Peyer's patch (tissue), 4 donors: ENCODE results near the gene ERC2. TPM values are rescaled to one million over a fixed set of nuclear protein-coding genes. Genes with fewer than 3 reads are reported as not detected.
A peak's percentile ranks its signal among the peaks of the same experiment; 100 is the strongest.

ENCODE experiments used
- DNase-seq, 3 donors: peaks; one replicate each; pipeline ENCODE4 v3.0.0-alpha.2; 2017 to 2019
- H3K27ac ChIP-seq, 4 donors: fragments of 200-600 bp; sonication (generic); one replicate each; pipeline ENCODE4 v1.5.1; 2016 to 2019
- H3K27me3 ChIP-seq, 2 donors: fragments of 200-600 bp; sonication (generic); one replicate each; pipeline ENCODE4 v1.5.1; 2019
- H3K36me3 ChIP-seq, 3 donors: fragments of 200-600 bp; sonication (generic); one replicate each; pipeline ENCODE4 v1.5.1; 2016 to 2019
- H3K4me1 ChIP-seq, 4 donors: fragments of 200-600 bp; sonication (generic); one replicate each; pipeline ENCODE4 v1.5.1; 2016 to 2019
- H3K4me3 ChIP-seq, 4 donors: fragments of 200-600 bp; sonication (generic); 1 replicate in 3 of 4; 2 replicates in 1 of 4; pipeline ENCODE4 v1.5.1; 2016 to 2019; ENCODE audit warnings: mild to moderate bottlenecking in 1 of 4
- H3K9me3 ChIP-seq, 4 donors: fragments of 200-600 bp; sonication (generic); one replicate each; pipeline ENCODE4 v1.5.1; 2016 to 2019; ENCODE audit warnings: mild to moderate bottlenecking in 1 of 4
- POLR2A ChIP-seq, 2 donors: fragments of 450-650 bp; IDR thresholded peaks; one replicate each; pipeline ENCODE4 v1.5.1; 2017; ENCODE audit warnings: antibody characterized with exemption in 2 of 2, mild to moderate bottlenecking in 2 of 2, moderate library complexity in 2 of 2
- total RNA-seq, 4 donors: library from RNA; depleted of rRNA; stranded (reverse); fragments of >200 nt; gene quantifications; one replicate each; pipeline ENCODE4 v1.1.0, GENCODE V29; 2016
- TF ChIP-seq, protein P1 (sequence below), 6 experiments: fragments of 450-650 bp in 4 of 6; fragments of 200-600 bp in 2 of 6; sonication (generic) in 1 of 6; IDR thresholded peaks; one replicate each; pipeline ENCODE4 v1.5.1; 2017 to 2019; ENCODE audit warnings: antibody characterized with exemption in 6 of 6, mild to moderate bottlenecking in 3 of 6, moderate library complexity in 1 of 6

ERC2 gene
- total RNA-seq, 4 donors from 2014 or later = 0.18 to 0.83 TPM; not detected in 2

DNA sequence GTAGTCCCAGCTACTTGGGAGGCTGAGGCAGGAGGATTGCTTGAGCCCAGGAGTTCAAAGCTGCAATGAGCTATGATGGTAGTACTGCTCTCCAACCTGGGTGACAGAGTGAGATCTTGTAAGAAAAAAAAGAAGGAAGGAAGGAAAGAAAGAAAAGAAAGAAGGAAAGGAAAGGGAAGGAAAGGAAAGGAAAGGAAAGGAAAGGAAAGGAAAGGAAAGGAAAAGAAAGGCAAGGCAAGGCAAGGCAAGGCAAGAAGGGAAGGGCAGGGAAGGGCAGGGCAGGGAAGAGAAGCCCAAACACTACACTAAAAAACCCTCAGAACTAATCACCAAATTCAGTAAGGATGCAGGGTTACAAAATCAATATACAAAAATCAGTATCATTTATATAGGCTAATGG, 341.6 kb downstream of the ERC2 start:
- no peak overlapping the region for H3K4me3 ChIP-seq
- H3K4me1 ChIP-seq = no peaks in the 10 kb centered on the region
- no peak for TF ChIP-seq POLR2A (IDR thresholded peaks at IDR 0.05)
- TF ChIP-seq, protein P1, sequence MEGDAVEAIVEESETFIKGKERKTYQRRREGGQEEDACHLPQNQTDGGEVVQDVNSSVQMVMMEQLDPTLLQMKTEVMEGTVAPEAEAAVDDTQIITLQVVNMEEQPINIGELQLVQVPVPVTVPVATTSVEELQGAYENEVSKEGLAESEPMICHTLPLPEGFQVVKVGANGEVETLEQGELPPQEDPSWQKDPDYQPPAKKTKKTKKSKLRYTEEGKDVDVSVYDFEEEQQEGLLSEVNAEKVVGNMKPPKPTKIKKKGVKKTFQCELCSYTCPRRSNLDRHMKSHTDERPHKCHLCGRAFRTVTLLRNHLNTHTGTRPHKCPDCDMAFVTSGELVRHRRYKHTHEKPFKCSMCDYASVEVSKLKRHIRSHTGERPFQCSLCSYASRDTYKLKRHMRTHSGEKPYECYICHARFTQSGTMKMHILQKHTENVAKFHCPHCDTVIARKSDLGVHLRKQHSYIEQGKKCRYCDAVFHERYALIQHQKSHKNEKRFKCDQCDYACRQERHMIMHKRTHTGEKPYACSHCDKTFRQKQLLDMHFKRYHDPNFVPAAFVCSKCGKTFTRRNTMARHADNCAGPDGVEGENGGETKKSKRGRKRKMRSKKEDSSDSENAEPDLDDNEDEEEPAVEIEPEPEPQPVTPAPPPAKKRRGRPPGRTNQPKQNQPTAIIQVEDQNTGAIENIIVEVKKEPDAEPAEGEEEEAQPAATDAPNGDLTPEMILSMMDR (IDR thresholded peaks at IDR 0.05) = no peak
- no peak overlapping the region for H3K27ac ChIP-seq
- no peaks in the 10 kb centered on the region for H3K9me3 ChIP-seq
- DNase-seq = no peak
- no peaks in the 10 kb centered on the region for H3K36me3 ChIP-seq
- no peaks in the 10 kb centered on the region for H3K27me3 ChIP-seq

DNA sequence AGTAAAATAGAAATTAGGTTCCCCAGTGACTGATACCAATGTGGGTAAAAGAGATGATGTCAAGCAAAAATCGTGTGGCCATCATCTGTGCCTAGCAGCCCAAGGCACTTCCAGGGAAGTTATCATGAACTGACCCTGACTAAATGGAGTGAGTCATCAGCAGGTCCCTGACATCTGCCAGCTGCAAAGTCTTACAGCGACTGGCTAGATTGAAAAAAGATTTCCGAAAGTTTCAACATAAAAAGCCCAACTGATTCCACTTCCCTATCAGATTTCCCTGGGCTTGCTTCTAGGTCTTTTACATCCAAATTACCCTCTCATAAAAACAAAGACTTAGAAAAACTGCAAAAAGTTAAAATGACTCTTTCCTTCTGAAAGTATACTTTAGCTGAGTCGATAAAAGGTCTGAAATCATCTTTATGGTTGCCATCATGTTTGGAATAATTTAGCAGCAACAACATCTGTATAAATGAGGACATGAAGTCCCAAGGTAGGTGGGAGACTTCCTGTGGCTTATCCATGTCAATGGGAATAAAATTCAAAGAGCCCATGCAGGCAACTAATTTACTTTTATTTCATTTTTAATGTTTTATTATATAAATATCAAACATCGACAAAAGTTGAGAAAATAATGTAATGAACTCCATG, 342.8 kb downstream of the ERC2 start:
- peak in 1 of 3 donors; percentile 44 for DNase-seq
- Histone ChIP-seq H3K4me3 (no peak overlapping the region), H3K36me3 (no peaks in the 10 kb centered on the region), H3K4me1 (no peaks in the 10 kb centered on the region), H3K27ac (no peak overlapping the region), H3K27me3 (no peaks in the 10 kb centered on the region), H3K9me3 (no peaks in the 10 kb centered on the region)
- TF ChIP-seq, protein P1 (IDR thresholded peaks at IDR 0.05) = no peak
- TF ChIP-seq POLR2A (IDR thresholded peaks at IDR 0.05) = no peak

DNA sequence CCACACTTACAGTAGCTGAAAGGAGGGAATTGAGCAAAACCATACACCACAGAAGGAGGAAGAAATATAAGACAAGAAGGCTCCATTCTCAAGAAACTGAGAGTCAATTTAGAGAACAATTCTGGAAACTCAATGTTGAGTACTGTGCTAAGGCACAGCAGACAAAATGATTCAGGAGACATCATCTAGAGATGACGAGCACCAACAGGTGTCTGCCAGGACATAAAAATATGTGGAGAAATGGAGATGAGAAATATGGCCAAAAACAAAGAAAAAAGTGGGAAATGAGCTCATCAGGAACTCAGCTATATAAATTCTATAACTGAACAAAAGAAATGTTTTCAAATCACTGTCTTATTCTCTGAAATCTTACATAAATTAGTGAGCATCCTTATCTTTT, 343.7 kb downstream of the ERC2 start:
- Histone ChIP-seq H3K27ac (no peak overlapping the region), H3K27me3 (no peaks in the 10 kb centered on the region), H3K4me3 (no peak overlapping the region), H3K36me3 (no peaks in the 10 kb centered on the region), H3K4me1 (no peaks in the 10 kb centered on the region), H3K9me3 (no peaks in the 10 kb centered on the region)
- TF ChIP-seq POLR2A (IDR thresholded peaks at IDR 0.05) = no peak
- no peak for DNase-seq

DNA sequence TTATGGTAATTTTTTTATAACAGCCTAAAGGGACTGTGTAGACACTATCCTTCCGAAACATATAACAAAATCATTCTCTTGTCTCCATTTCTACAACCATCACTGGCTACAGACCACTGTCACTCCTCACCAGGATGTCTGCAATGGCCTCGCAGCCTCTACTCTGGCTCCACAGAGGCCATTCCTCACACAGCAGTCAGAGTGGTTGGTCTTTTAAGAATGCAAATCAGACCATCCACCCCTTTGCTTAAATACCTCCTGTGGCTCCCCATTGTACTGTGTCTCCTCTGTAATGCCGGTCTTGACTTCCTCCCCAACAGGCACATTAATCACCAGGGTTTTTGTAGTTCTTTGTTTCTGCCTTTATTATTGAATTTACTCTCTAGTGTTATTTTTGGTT, 344.8 kb downstream of the ERC2 start:
- H3K36me3 ChIP-seq = no peaks in the 10 kb centered on the region
- H3K4me3 ChIP-seq = no peak overlapping the region
- H3K27ac ChIP-seq = no peak overlapping the region
- H3K27me3 ChIP-seq = no peaks in the 10 kb centered on the region
- no peaks in the 10 kb centered on the region for H3K4me1 ChIP-seq
- H3K9me3 ChIP-seq = no peaks in the 10 kb centered on the region
- DNase-seq = no peak
- TF ChIP-seq POLR2A (IDR thresholded peaks at IDR 0.05) = no peak
- TF ChIP-seq, protein P1 (IDR thresholded peaks at IDR 0.05) = no peak

DNA sequence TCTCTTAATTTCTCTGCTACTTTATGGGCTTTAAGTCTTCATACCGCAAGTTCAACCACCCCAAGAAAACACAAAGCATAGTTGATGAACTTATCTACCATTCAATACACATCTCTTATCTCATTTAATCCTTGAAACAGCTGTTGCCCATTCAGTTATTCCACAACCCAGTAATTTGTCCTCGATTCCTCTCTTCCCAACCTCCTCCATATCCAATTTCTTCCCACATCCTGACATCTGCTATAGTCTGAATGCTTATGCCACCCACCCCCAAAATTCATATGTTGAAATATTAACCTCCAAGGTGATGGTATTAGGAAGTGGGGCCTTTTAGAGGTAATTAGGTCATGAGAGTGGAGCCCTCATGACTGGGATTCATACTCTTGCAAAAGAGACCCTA, 345.4 kb downstream of the ERC2 start:
- Histone ChIP-seq H3K4me3 (no peak overlapping the region), H3K27me3 (no peaks in the 10 kb centered on the region), H3K36me3 (no peaks in the 10 kb centered on the region), H3K27ac (no peak overlapping the region), H3K4me1 (no peaks in the 10 kb centered on the region), H3K9me3 (no peaks in the 10 kb centered on the region)
- no peak for TF ChIP-seq POLR2A (IDR thresholded peaks at IDR 0.05)
- TF ChIP-seq, protein P1 (IDR thresholded peaks at IDR 0.05) = no peak
- DNase-seq = no peak

DNA sequence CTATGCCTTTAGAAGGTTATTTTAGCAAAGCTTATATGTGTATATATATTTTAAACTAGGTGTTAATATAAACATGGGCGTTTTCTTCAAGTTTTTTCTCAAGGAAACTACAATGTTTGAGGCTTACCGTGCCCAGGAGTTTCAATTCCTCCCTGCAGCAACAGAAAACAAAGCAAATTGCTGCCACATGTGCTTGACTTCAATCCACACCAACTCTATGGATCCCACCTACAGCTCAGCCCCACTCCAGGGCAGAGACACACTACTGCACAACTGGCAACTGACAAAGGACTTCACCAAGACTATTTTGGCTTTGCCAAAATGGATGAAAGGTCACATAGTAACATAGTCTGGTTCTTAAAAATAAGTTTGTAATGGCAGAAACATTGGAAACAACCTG, 346.6 kb downstream of the ERC2 start:
- TF ChIP-seq, protein P1 (IDR thresholded peaks at IDR 0.05) = no peak
- Histone ChIP-seq H3K9me3 (no peaks in the 10 kb centered on the region), H3K27ac (no peak overlapping the region), H3K4me1 (no peaks in the 10 kb centered on the region), H3K4me3 (no peak overlapping the region), H3K36me3 (no peaks in the 10 kb centered on the region), H3K27me3 (no peaks in the 10 kb centered on the region)
- no peak for DNase-seq
